GM18873 (cell line): ENCODE measurements around the gene JSRP1.

Source experiments
- ATAC-seq: cut with Tn5 transposase; IDR thresholded peaks from one replicate; pipeline ENCODE4 v1.9.1; 2021; ENCODE audit warnings: mild to moderate bottlenecking, moderate library complexity, moderate number of reproducible peaks; ENCODE audit not compliant: unreplicated experiment, low FRiP score

JSRP1 gene

DNA sequence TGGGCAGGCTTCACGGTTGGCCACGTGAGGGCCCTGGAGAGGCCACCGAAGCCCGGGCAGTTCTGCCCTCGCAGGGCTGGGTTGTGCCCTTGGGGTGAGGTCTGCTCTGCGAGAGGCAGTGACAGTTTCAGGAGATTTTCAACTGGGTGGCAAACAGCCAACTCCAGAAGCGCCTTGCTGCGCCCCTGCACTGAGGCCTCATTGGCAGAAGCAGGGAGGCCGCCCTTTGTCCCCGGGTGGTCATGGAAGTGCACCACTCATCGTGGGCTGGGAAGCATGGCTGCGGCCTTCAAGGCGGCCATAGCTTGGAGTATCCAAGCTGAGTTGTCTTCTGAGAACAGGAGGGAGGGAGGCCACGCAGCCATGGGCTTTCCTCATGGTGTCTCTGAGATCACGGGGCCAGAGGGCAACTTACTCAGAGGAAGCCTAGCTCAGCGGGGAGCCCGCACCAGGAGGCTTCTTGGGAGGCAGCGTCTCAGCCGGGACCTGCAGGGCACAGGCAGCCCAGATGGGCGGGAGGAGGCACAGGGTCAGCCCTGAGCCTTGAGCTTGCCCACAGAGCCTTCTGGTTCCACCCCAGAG lies 34.9 kb downstream of the JSRP1 start:
- no peak for ATAC-seq

DNA sequence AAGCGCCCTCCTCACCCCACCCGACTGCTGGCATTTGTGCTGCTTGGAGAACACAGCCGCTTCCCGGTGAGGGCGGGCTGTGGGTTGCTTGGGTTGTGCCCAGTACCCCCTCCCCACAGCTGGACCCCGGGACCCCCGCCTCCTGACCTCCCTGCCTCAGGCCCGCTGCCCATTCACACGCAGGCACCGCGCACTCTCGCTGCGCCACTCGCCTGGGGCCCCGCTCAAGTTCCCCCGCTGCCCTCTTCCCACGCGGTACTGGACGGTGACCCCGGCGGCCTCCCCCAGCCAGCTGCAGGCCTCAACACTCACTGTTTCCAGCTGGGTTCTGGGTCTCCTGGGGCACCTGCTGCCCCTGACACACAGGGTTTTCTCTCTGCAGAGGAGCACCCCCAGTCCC lies 36.5 kb downstream of the JSRP1 start:
- ATAC-seq = no peak

GRCh38 chr19:2217591-2217990 lies 38.6 kb downstream of the JSRP1 start:
- ATAC-seq = no peak

DNA sequence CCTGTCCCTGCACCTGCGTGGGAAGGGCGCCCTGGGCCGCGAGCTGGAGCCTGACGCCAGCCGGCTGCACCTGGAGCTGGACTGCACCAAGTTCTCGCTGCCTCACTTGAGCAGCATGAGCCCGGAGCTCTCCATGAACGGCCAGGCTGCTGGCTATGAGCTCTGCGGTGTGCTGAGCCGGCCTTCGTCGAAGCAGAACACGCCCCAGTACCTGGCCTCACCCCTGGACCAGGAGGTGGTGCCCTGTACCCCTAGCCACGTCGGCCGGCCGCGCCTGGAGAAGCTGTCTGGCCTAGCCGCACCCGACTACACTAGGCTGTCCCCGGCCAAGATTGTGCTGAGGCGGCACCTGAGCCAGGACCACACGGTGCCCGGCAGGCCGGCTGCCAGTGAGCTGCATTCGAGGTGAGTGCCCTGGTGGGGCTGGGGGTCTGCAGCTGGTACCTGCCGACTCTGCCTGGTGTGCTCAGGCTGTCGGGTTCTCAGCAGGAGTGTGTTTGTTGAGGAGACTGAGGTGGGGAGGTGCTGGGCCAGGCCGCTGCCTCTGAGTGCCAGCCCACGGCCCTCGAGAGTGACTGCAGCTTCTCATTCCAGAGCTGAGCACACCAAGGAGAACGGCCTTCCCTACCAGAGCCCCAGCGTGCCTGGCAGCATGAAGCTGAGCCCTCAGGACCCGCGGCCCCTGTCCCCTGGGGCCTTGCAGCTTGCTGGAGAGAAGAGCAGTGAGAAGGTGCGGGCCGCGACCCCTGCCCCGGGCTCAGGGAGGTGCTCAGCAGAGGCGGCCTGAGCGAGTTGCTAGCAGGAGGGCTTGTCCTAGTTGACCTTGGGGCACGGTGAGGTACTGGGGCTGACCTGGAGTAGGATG lies 39.6 kb downstream of the JSRP1 start:
- ATAC-seq = no peak

GRCh38 chr19:2215281-2215751 lies 40.9 kb downstream of the JSRP1 start:
- ATAC-seq = no peak

DNA sequence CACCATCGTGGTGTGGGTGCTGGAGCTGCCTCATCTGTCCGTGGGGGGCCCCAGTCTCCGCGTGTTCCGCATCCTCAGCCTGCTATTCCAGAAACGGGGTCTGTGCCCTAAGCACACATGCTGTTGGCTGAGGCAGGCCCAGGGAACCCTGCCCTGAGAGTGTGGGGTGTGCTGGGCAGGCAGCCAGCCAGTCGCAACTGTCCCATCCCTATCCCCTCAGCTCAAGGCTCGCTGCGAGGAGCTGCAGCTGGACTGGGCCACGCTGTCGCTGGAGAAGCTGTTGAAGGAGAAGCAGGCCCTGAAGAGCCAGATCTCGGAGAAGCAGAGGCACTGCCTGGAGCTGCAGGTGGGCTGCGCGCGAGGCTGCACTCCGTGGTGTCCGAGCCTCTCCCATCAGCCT lies 42.0 kb downstream of the JSRP1 start:
- ATAC-seq = no peak

GRCh38 chr19:2213799-2214198 lies 42.4 kb downstream of the JSRP1 start:
- ATAC-seq = no peak

- no peak for ATAC-seq
Measured at GRCh38 chr19:2212861-2213711, 43.1 kb downstream of the JSRP1 start.

GRCh38 chr19:2210987-2211740 lies 45.1 kb downstream of the JSRP1 start:
- ATAC-seq = no peak

- no peak for ATAC-seq
Measured at GRCh38 chr19:2210206-2210605, 46.0 kb downstream of the JSRP1 start.

GRCh38 chr19:2209408-2209807 lies 46.8 kb downstream of the JSRP1 start:
- ATAC-seq = no peak

DNA sequence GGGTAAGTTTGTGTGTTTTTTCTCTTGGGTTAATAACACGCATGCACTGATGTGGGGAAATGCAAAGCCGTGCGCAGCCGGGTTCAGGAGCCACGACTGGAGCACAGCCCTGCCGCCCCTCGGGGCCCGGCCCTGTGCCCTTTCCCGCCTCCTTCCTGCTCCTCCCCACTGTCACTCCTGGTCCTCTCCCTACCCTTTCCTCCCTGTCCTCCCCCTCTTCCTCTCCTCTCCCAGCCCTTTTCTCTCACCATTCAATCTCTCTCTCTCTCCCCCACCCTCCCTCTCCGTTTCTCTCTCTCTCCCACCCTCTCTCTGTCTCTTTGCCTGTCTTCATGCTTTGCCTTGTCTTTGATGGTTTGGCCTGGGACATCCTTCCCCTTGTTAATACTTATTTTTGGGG lies 47.2 kb downstream of the JSRP1 start:
- ATAC-seq = no peak

DNA sequence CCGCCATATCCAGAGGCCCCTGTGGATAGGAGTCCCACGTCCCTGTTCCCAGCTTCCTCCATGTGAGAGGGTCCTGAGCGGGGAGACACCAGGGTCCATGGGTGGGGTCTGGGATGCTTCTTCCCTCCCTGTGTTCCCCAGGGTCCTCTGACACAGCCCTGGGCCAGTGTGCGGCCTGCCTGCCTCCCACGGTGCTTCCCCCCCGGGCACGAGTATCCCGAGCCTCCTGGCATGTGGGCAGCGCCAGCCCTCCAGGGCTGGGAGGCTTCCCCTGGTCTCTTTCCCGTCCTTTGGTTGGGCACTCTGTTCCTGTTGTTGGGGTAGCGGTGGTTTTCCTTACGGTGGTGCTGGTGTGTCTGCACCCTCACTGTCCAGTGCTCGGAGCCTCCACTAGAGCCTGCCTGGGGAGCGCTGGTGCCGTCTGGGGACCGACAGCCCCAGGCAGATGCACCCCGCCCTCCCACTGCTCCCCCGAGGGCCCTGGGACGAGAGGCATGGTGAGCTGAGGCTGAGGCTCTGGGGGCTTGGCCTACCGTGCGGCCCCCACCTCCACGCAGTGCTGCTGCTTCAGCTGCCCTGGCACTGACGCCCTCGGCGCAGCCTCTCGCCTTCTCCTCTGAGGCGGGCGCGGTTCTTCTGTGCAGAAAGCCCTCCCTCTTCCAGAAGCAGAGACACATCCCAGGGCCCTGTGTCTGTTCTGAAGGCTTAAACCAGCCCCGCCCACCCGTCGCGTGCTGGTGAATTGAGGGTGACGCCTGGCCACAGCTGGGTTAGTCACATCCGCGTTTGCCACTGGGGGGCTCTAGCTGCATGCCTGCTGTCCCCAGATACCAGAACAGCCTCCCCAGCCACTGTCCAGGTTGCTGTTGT lies 48.0 kb downstream of the JSRP1 start:
- no peak for ATAC-seq

DNA sequence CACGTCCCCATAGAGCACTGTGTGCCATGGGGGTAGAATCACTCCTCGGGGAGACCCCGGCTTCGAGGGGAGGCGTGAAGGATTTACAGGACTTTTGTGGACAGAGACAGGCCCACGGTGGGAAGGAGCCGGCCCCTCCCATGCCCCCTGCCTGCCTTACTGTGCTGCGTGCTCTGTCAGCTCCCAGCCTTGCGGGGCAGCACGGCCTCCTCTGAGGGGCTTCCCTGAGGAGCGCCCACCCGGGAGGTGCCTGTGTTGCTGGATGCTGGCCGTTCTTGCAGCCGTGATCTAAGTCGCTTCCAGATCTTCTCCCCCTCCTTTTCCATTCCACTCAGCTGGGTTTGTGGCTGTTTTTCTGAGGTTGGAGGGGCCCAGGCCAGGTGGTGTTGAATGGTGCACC lies 49.2 kb downstream of the JSRP1 start:
- ATAC-seq = no peak

DNA sequence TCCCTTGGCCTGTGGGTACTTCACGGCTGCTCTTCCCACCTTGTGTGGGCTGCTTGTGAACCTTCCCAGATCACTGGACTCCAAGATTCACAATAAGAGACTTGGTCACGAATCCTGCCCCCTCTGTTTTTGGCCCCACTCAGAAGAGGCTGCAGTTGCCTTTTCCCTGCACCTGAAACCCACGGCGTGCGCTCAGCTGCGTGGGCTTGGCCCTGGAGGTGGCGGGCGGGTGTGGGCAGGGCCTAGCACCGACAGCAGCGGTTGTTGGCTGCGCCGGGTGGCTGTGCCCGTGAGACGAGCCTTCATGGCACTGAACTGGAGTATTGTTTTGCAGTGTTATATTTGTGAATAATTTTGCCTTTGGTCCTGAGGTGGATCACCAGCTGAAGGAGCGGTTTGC lies 53.9 kb downstream of the JSRP1 start:
- ATAC-seq = no peak
